ENCODE measurements around the gene STON2.

The STON2 gene

GRCh38 chr14:81310606-81311005 lies 89.5 kb downstream of the STON2 start:
- H3K4me3 ChIP-seq (ENCODE audit: low read depth, low read length), result no peak overlapping the region
- DNase-seq (ENCODE audit: low read depth), result no peak
- no peak for TF ChIP-seq CTCF (IDR thresholded peaks at IDR 0.05; ENCODE audit: low read depth, low read length, missing control alignments)

- no peak overlapping the region for H3K4me3 ChIP-seq (ENCODE audit: low read depth, low read length)
- no peak for DNase-seq (ENCODE audit: low read depth)
- no peak for TF ChIP-seq CTCF (IDR thresholded peaks at IDR 0.05; ENCODE audit: low read depth, low read length, missing control alignments)
These were observed 90.6 kb downstream of the STON2 start for GRCh38 chr14:81309511-81309910.

GRCh38 chr14:81305743-81306142 lies 94.4 kb downstream of the STON2 start:
- DNase-seq (ENCODE audit: low read depth), result no peak
- H3K4me3 ChIP-seq (ENCODE audit: low read depth, low read length), result no peak overlapping the region
- TF ChIP-seq CTCF (IDR thresholded peaks at IDR 0.05; ENCODE audit: low read depth, low read length, missing control alignments), result no peak

GRCh38 chr14:81305065-81305464 lies 95.1 kb downstream of the STON2 start:
- no peak for TF ChIP-seq CTCF (IDR thresholded peaks at IDR 0.05; ENCODE audit: low read depth, low read length, missing control alignments)
- H3K4me3 ChIP-seq (ENCODE audit: low read depth, low read length), result no peak overlapping the region
- DNase-seq (ENCODE audit: low read depth), result no peak

GRCh38 chr14:81303258-81303935 lies 96.7 kb downstream of the STON2 start:
- peak; percentile 55 for DNase-seq (ENCODE audit: low read depth)
- no peak overlapping the region for H3K4me3 ChIP-seq (ENCODE audit: low read depth, low read length)
- no peak for TF ChIP-seq CTCF (IDR thresholded peaks at IDR 0.05; ENCODE audit: low read depth, low read length, missing control alignments)

GRCh38 chr14:81302638-81303037 lies 97.5 kb downstream of the STON2 start:
- peak; percentile 24 for TF ChIP-seq CTCF (IDR thresholded peaks at IDR 0.05; ENCODE audit: low read depth, low read length, missing control alignments)
- no peak overlapping the region for H3K4me3 ChIP-seq (ENCODE audit: low read depth, low read length)
- DNase-seq (ENCODE audit: low read depth), result no peak

- TF ChIP-seq CTCF (IDR thresholded peaks at IDR 0.05; ENCODE audit: low read depth, low read length, missing control alignments), result no peak
- no peak for DNase-seq (ENCODE audit: low read depth)
- H3K4me3 ChIP-seq (ENCODE audit: low read depth, low read length), result no peak overlapping the region
These were observed 98.3 kb downstream of the STON2 start for GRCh38 chr14:81301813-81302212.
